A549 (cell line): ENCODE measurements around the gene OR2T8. TPM values are rescaled to one million over a fixed set of nuclear protein-coding genes. Genes with fewer than 3 reads are reported as not detected.

Experiments used
- ATAC-seq, 2 experiments: fragments of 200-7000 bp in 1 of 2; fragments of >200 bp in 1 of 2; cut with Nextera tagmentation in 1 of 2; cut with Tn5 transposase in 1 of 2; 3 replicates each; pipeline versions ENCODE4 v1.8.0 to v1.9.1; 2018 to 2020; ENCODE audit warnings: mild to moderate bottlenecking in 1 of 2, moderate library complexity in 1 of 2
- CTCF ChIA-PET: fragments of 300-600 bp; sonication (Branson Sonifier 250); formaldehyde crosslinking; extraction: SDS; loops from one replicate; lab custom pipeline; 2021; ENCODE audit warnings: antibody characterized with exemption, inconsistent platforms; lab: Yijun Ruan, JAX
- POLR2A ChIA-PET: fragments of 350-600 bp; formaldehyde crosslinking; extraction: SDS; loops from one replicate; lab custom pipeline; 2021; ENCODE audit warnings: antibody characterized with exemption, inconsistent platforms; lab: Yijun Ruan, JAX
- DNase-seq, 2 experiments: peaks; one replicate each; pipeline versions ENCODE4 v3.0.0 to v3.0.0-alpha.2; 2011 to 2016; ENCODE audit warnings: low read depth in 1 of 2, low spot score in 1 of 2
- FAIRE-seq: peaks from 2 replicates; lab custom pipeline; 2011; peaks lifted over from hg19 to GRCh38; lab: Jason Lieb, UNC
- H3K27ac ChIP-seq, 2 experiments: fragments of >200 bp; sonication (Bioruptor Twin); formaldehyde crosslinking; 3 replicates each; pipeline ENCODE4 v1.5.1; 2016 to 2017
- H3K4me1 ChIP-seq: fragments of >200 bp; sonication (Bioruptor Twin); formaldehyde crosslinking; 3 replicates; pipeline ENCODE4 v1.6.1; 2016
- H3K4me2 ChIP-seq: fragments of >200 bp; sonication (Bioruptor Twin); formaldehyde crosslinking; 3 replicates; pipeline ENCODE4 v1.6.1; 2016
- H3K4me3 ChIP-seq: fragments of >200 bp; sonication (Bioruptor Twin); formaldehyde crosslinking; 3 replicates; pipeline ENCODE4 v1.5.1; 2016
- H3K9me3 ChIP-seq: fragments of >200 bp; sonication (Bioruptor Twin); formaldehyde crosslinking; 3 replicates; pipeline ENCODE4 v1.6.1; 2016
- BHLHE40 ChIP-seq: IDR thresholded peaks from 2 replicates; pipeline ENCODE4 v1.6.1; 2012; ENCODE audit warnings: low read depth, low read length, inconsistent platforms
- CBX8 ChIP-seq: fragments of 200-600 bp; sonication (generic); IDR thresholded peaks from 2 replicates; pipeline ENCODE4 v1.6.1; 2016
- CHD4 ChIP-seq: fragments of 200-600 bp; sonication (generic); IDR thresholded peaks from 2 replicates; pipeline ENCODE4 v1.6.1; 2016; ENCODE audit warnings: antibody characterized with exemption, mild to moderate bottlenecking, borderline replicate concordance
- EP300 ChIP-seq, 2 experiments: fragments of >200 bp; sonication (Bioruptor Twin); formaldehyde crosslinking; IDR thresholded peaks; 2 replicates in 1 of 2; 3 replicates in 1 of 2; pipeline ENCODE4 v1.6.1; 2016 to 2017
- FOSB ChIP-seq: fragments of 250-450 bp; sonication (Bioruptor Pico); IDR thresholded peaks from 2 replicates; pipeline ENCODE4 v1.5.0; 2020; ENCODE audit warnings: mild to moderate bottlenecking, moderate library complexity
- HEYL ChIP-seq: fragments of 250-450 bp; sonication (Bioruptor Pico); IDR thresholded peaks from 2 replicates; pipeline ENCODE4 v1.8.0; 2021; ENCODE audit warnings: mild to moderate bottlenecking, moderate library complexity
- JUN ChIP-seq, 2 experiments: fragments of >200 bp; sonication (Bioruptor Twin); formaldehyde crosslinking; IDR thresholded peaks; 2 replicates in 1 of 2; 3 replicates in 1 of 2; pipeline ENCODE4 v1.6.1; 2016 to 2017
- JUNB ChIP-seq: fragments of >200 bp; sonication (Bioruptor Twin); formaldehyde crosslinking; IDR thresholded peaks from 2 replicates; pipeline ENCODE4 v1.6.1; 2016
- KDM5A ChIP-seq: fragments of 200-600 bp; sonication (generic); IDR thresholded peaks from 2 replicates; pipeline ENCODE4 v1.6.1; 2016; ENCODE audit warnings: antibody characterized with exemption, mild to moderate bottlenecking
- NFE2L2 ChIP-seq: fragments of 150-350 bp; conservative IDR thresholded peaks from 2 replicates; pipeline ENCODE4 v1.6.1; 2014; ENCODE audit warnings: low read length
- NR3C1 ChIP-seq: fragments of >200 bp; sonication (Bioruptor Twin); formaldehyde crosslinking; IDR thresholded peaks from 3 replicates; pipeline ENCODE4 v1.6.1; 2017
- PHF8 ChIP-seq: fragments of 200-600 bp; sonication (generic); IDR thresholded peaks from 2 replicates; pipeline ENCODE4 v1.6.1; 2016; ENCODE audit warnings: low read depth, mild to moderate bottlenecking, antibody characterized with exemption, moderate library complexity, borderline replicate concordance
- POLR2AphosphoS2 ChIP-seq: conservative IDR thresholded peaks from 2 replicates; pipeline ENCODE4 v1.6.1; 2012; ENCODE audit warnings: low read length, improper control_type of control experiment, inconsistent platforms
- RCOR1 ChIP-seq: fragments of 150-350 bp; IDR thresholded peaks from 2 replicates; pipeline ENCODE4 v1.6.1; 2014; ENCODE audit warnings: antibody characterized with exemption, low read length, low read depth
- RNF2 ChIP-seq: fragments of 200-600 bp; sonication (generic); IDR thresholded peaks from 2 replicates; pipeline ENCODE4 v1.6.1; 2016; ENCODE audit warnings: low read depth, mild to moderate bottlenecking, antibody characterized with exemption, moderate library complexity, borderline replicate concordance
- TFCP2L1 ChIP-seq: fragments of 250-450 bp; sonication (Bioruptor Pico); IDR thresholded peaks from 2 replicates; pipeline ENCODE4 v1.5.0; 2021; ENCODE audit warnings: mild to moderate bottlenecking
- ZFP36 ChIP-seq: fragments of 450-650 bp; IDR thresholded peaks from 2 replicates; pipeline ENCODE4 v1.6.1; 2014; ENCODE audit warnings: borderline replicate concordance; ENCODE audit not compliant: partially characterized antibody
- ZNF302 ChIP-seq: fragments of 250-450 bp; sonication (Bioruptor Pico); IDR thresholded peaks from 2 replicates; pipeline ENCODE4 v1.9.0; 2021; ENCODE audit warnings: inconsistent platforms, mild to moderate bottlenecking, moderate library complexity
- WGBS: methylation state at CpG from one replicate; pipeline ENCODE4 v1.1.6; 2017; ENCODE audit errors: missing lambda C conversion rate; 5-methylcytosine and 5-hydroxymethylcytosine counted together
- polyA plus RNA-seq, 4 experiments: library from polyadenylated mRNA; depleted of rRNA in 3 of 4; stranded (reverse); fragments of >200 nt; fragmentation: RNase III in 1 of 4; extraction: RNeasy Plus Mini Kit Qiagen cat#74134 plus additional on column Dnase treatment in 1 of 4; gene quantifications; 2 replicates in 3 of 4; 3 replicates in 1 of 4; pipeline ENCODE4 v1.2.3, GENCODE V29; 2011 to 2017
- TF ChIP-seq, protein P1 (sequence below): fragments of >200 bp; sonication (Bioruptor Twin); formaldehyde crosslinking; IDR thresholded peaks from 3 replicates; pipeline ENCODE4 v1.5.1; 2016
- TF ChIP-seq, protein P2 (sequence below): IDR thresholded peaks from 2 replicates; pipeline ENCODE4 v1.6.1; 2012
- TF ChIP-seq, protein P3 (sequence below): IDR thresholded peaks from 2 replicates; pipeline ENCODE4 v1.6.1; 2012
- TF ChIP-seq, protein P4 (sequence below): IDR thresholded peaks from 2 replicates; pipeline ENCODE4 v1.6.1; 2012; ENCODE audit warnings: low read depth, borderline replicate concordance
- TF ChIP-seq, protein P5 (sequence below): fragments of 200-600 bp; sonication (generic); IDR thresholded peaks from 2 replicates; pipeline ENCODE4 v1.6.1; 2016; ENCODE audit warnings: antibody characterized with exemption, mild to moderate bottlenecking, moderate library complexity
- TF ChIP-seq, protein P6 (sequence below): fragments of 150-350 bp; IDR thresholded peaks from 2 replicates; pipeline ENCODE4 v1.6.1; 2014; ENCODE audit warnings: low read depth, mild to moderate bottlenecking, low read length

Gene OR2T8
- polyA plus RNA-seq, 2 of the 4 experiments (the other 2 are of a cell fraction): not detected

DNA sequence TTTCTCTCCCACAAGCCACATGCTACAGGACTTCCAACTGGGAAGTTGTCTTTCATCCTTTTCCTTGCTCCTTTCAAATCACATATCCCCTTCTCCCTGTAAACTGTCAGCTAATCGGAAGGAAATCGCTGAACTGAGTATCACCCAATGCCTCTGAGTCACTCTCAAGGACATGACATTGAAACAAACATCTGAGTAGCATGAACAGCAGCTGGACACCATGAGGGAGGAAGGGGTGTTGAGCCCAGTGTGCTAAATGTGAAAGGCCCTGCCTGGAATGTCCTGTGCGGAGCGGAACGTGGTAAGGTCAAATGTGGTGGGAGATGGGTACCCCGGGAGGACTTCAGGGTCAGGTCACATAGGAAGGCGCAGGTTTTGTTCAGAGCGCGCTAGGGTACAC, 4.8 kb downstream of the OR2T8 start, which contains the start of gene OR2AJ1:
TSS of gene OR2AJ1 (plus strand) at position 22 of the 400 bp plus-strand sequence. CDS start 8,880 bp downstream, outside the sequence.
- Histone ChIP-seq H3K4me3 (no peak within 1 kb of the TSS), H3K9me3 (no peaks in the 10 kb centered on the region), H3K4me1 (no peaks in the 10 kb centered on the region), H3K4me2 (no peak within 1 kb of the TSS), H3K27ac (no peak within 1 kb of the TSS)
- CTCF ChIA-PET: no interaction called here
- WGBS: 7% methylated on average over 9 of the region's 9 CpGs
- no peak for DNase-seq
- TF ChIP-seq KDM5A (no peak), BHLHE40 (no peak), CHD4 (no peak), RNF2 (no peak), CBX8 (no peak), JUNB (no peak), POLR2AphosphoS2 (no peak)
- TF ChIP-seq, protein P1, sequence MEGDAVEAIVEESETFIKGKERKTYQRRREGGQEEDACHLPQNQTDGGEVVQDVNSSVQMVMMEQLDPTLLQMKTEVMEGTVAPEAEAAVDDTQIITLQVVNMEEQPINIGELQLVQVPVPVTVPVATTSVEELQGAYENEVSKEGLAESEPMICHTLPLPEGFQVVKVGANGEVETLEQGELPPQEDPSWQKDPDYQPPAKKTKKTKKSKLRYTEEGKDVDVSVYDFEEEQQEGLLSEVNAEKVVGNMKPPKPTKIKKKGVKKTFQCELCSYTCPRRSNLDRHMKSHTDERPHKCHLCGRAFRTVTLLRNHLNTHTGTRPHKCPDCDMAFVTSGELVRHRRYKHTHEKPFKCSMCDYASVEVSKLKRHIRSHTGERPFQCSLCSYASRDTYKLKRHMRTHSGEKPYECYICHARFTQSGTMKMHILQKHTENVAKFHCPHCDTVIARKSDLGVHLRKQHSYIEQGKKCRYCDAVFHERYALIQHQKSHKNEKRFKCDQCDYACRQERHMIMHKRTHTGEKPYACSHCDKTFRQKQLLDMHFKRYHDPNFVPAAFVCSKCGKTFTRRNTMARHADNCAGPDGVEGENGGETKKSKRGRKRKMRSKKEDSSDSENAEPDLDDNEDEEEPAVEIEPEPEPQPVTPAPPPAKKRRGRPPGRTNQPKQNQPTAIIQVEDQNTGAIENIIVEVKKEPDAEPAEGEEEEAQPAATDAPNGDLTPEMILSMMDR: no peak
- TF ChIP-seq, protein P2, sequence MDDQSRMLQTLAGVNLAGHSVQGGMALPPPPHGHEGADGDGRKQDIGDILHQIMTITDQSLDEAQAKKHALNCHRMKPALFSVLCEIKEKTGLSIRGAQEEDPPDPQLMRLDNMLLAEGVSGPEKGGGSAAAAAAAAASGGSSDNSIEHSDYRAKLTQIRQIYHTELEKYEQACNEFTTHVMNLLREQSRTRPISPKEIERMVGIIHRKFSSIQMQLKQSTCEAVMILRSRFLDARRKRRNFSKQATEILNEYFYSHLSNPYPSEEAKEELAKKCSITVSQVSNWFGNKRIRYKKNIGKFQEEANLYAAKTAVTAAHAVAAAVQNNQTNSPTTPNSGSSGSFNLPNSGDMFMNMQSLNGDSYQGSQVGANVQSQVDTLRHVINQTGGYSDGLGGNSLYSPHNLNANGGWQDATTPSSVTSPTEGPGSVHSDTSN: no peak
- POLR2A ChIA-PET: no interaction called here
- FAIRE-seq: no peak
- ATAC-seq: no peak

DNA sequence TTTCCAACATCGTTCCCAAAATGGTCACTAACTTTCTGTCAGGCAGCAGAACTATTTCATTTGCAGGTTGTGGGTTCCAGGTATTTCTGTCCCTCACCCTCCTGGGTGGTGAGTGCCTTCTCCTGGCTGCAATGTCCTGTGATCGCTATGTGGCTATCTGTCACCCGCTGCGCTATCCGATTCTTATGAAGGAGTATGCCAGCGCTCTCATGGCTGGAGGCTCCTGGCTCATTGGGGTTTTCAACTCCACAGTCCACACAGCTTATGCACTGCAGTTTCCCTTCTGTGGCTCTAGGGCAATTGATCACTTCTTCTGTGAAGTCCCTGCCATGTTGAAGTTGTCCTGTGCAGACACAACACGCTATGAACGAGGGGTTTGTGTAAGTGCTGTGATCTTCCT, 13.9 kb downstream of the OR2T8 start:
- Histone ChIP-seq H3K4me1 (no peaks in the 10 kb centered on the region), H3K4me2 (no peak overlapping the region), H3K27ac (no peak overlapping the region), H3K4me3 (no peak overlapping the region), H3K9me3 (peaks cover 3% of the 10 kb centered on the region; the same call in 1 of the 3 replicates)
- 38% methylated on average over 8 of the region's 8 CpGs for WGBS
- DNase-seq (no peak), FAIRE-seq (no peak), ATAC-seq (no peak)
- ChIA-PET CTCF (no interaction called here), POLR2A (no interaction called here)
- TF ChIP-seq, protein P2: no peak
- TF ChIP-seq JUN (IDR thresholded peaks at IDR 0.05): no peak
- TF ChIP-seq PHF8: no peak
- no peak for TF ChIP-seq CHD4
- TF ChIP-seq ZFP36: no peak
- TF ChIP-seq, protein P3, sequence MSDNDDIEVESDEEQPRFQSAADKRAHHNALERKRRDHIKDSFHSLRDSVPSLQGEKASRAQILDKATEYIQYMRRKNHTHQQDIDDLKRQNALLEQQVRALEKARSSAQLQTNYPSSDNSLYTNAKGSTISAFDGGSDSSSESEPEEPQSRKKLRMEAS: no peak
- TF ChIP-seq TFCP2L1 (CRISPR knock-in tag): no peak
- no peak for TF ChIP-seq FOSB
- no peak for TF ChIP-seq RCOR1
- no peak for TF ChIP-seq NFE2L2
- no peak for TF ChIP-seq EP300 (IDR thresholded peaks at IDR 0.05)
- TF ChIP-seq ZNF302 (CRISPR knock-in tag): no peak
- TF ChIP-seq CBX8: no peak
- TF ChIP-seq, protein P4, sequence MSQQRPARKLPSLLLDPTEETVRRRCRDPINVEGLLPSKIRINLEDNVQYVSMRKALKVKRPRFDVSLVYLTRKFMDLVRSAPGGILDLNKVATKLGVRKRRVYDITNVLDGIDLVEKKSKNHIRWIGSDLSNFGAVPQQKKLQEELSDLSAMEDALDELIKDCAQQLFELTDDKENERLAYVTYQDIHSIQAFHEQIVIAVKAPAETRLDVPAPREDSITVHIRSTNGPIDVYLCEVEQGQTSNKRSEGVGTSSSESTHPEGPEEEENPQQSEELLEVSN: no peak
- TF ChIP-seq, protein P1: no peak
- TF ChIP-seq, protein P5, sequence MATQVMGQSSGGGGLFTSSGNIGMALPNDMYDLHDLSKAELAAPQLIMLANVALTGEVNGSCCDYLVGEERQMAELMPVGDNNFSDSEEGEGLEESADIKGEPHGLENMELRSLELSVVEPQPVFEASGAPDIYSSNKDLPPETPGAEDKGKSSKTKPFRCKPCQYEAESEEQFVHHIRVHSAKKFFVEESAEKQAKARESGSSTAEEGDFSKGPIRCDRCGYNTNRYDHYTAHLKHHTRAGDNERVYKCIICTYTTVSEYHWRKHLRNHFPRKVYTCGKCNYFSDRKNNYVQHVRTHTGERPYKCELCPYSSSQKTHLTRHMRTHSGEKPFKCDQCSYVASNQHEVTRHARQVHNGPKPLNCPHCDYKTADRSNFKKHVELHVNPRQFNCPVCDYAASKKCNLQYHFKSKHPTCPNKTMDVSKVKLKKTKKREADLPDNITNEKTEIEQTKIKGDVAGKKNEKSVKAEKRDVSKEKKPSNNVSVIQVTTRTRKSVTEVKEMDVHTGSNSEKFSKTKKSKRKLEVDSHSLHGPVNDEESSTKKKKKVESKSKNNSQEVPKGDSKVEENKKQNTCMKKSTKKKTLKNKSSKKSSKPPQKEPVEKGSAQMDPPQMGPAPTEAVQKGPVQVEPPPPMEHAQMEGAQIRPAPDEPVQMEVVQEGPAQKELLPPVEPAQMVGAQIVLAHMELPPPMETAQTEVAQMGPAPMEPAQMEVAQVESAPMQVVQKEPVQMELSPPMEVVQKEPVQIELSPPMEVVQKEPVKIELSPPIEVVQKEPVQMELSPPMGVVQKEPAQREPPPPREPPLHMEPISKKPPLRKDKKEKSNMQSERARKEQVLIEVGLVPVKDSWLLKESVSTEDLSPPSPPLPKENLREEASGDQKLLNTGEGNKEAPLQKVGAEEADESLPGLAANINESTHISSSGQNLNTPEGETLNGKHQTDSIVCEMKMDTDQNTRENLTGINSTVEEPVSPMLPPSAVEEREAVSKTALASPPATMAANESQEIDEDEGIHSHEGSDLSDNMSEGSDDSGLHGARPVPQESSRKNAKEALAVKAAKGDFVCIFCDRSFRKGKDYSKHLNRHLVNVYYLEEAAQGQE: no peak
- TF ChIP-seq HEYL (CRISPR knock-in tag): no peak
- TF ChIP-seq, protein P6, sequence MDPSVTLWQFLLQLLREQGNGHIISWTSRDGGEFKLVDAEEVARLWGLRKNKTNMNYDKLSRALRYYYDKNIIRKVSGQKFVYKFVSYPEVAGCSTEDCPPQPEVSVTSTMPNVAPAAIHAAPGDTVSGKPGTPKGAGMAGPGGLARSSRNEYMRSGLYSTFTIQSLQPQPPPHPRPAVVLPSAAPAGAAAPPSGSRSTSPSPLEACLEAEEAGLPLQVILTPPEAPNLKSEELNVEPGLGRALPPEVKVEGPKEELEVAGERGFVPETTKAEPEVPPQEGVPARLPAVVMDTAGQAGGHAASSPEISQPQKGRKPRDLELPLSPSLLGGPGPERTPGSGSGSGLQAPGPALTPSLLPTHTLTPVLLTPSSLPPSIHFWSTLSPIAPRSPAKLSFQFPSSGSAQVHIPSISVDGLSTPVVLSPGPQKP: no peak
- no peak for TF ChIP-seq NR3C1
